Thymus (tissue), 11 donors: ENCODE data around the gene TAGLN3. TPM values are rescaled to one million over a fixed set of nuclear protein-coding genes. Genes with fewer than 3 reads are reported as not detected.

Source experiments
- DNase-seq, 9 donors: peaks; one replicate each; pipeline ENCODE4 v3.0.0-alpha.2; 2013; ENCODE audit warnings: low spot score in 9 of 9, low read depth in 6 of 9, missing footprints in 1 of 9
- H3K27ac ChIP-seq, 2 donors: one replicate each; pipeline ENCODE4 v1.5.1; 2013; ENCODE audit warnings: control low read depth in 1 of 2, low read depth in 1 of 2, low read length in 1 of 2, mild to moderate bottlenecking in 1 of 2, moderate library complexity in 1 of 2
- H3K27me3 ChIP-seq, 2 donors: one replicate each; pipeline ENCODE4 v1.5.1; 2013; ENCODE audit warnings: low read length in 1 of 2; ENCODE audit not compliant: control insufficient read depth in 2 of 2, insufficient read depth in 1 of 2
- H3K36me3 ChIP-seq, 2 donors: one replicate each; pipeline ENCODE4 v1.5.1; 2013; ENCODE audit warnings: low read length in 1 of 2, mild to moderate bottlenecking in 1 of 2, moderate library complexity in 1 of 2; ENCODE audit not compliant: control insufficient read depth in 2 of 2, insufficient read depth in 2 of 2
- H3K4me1 ChIP-seq, 2 donors: one replicate each; pipeline ENCODE4 v1.5.1; 2013; ENCODE audit warnings: low read length in 2 of 2; ENCODE audit not compliant: control insufficient read depth in 2 of 2, insufficient read depth in 2 of 2
- H3K4me3 ChIP-seq, 2 donors: one replicate each; pipeline ENCODE4 v1.5.1; 2013; ENCODE audit warnings: low read length in 2 of 2, control low read depth in 1 of 2, mild to moderate bottlenecking in 1 of 2
- H3K9me3 ChIP-seq, 2 donors: one replicate each; pipeline ENCODE4 v1.5.1; 2013; ENCODE audit warnings: low read length in 1 of 2, mild to moderate bottlenecking in 1 of 2; ENCODE audit not compliant: control insufficient read depth in 2 of 2, insufficient read depth in 1 of 2
- WGBS: extraction: QIAGEN DNeasy Blood & Tissue Kit; methylation state at CpG from one replicate; pipeline ENCODE4 v1.1.7; 2013; 5-methylcytosine and 5-hydroxymethylcytosine counted together
- polyA plus RNA-seq: library from polyadenylated mRNA; stranded (reverse); fragments of 200-250 nt; gene quantifications from one replicate; pipeline ENCODE4 v1.2.3, GENCODE V29; 2013
- total RNA-seq: library from RNA; stranded (reverse); fragments of 120-200 nt; gene quantifications from one replicate; pipeline ENCODE4 v1.2.4, GENCODE V29; 2013
- donor health status: healthy.

Gene TAGLN3
- total and polyA plus RNA-seq, 2 donors: 1.0 to 1.5 TPM

- no peak overlapping the region for H3K4me3 ChIP-seq
- H3K27me3 ChIP-seq: no peaks in the 10 kb centered on the region
- no peaks in the 10 kb centered on the region for H3K36me3 ChIP-seq
- H3K27ac ChIP-seq: peak overlapping the region in 1 of 2 donors; percentile 5
- H3K9me3 ChIP-seq: peaks cover 0 to 3% of the 10 kb centered on the region in 2 donors
- peak; percentile 42 to 82 (median 57) for DNase-seq
- 15% methylated on average over 7 of the region's 7 CpGs for WGBS
- H3K4me1 ChIP-seq: peaks cover 2 to 8% of the 10 kb centered on the region in 2 donors
Measured at GRCh38 chr3:112043621-112044201, 45.0 kb downstream of the TAGLN3 start.

GRCh38 chr3:112046599-112046998 is 47.9 kb downstream of the TAGLN3 start:
- H3K36me3 ChIP-seq: no peaks in the 10 kb centered on the region

GRCh38 chr3:112047264-112047663 is 48.5 kb downstream of the TAGLN3 start:
- WGBS: 92% methylated on average over 1 of the region's 1 CpG
- no peak overlapping the region for H3K4me3 ChIP-seq

More at GRCh38 chr3:112046599-112046998, 47.9 kb downstream of the TAGLN3 start:
- Histone ChIP-seq H3K9me3 (peaks cover 0 to 3% of the 10 kb centered on the region in 2 donors), H3K27me3 (no peaks in the 10 kb centered on the region), H3K27ac (no peak overlapping the region), H3K4me1 (peaks cover 2 to 4% of the 10 kb centered on the region in 2 donors), H3K4me3 (no peak overlapping the region)
- DNase-seq: no peak
- WGBS: 65% methylated on average over 4 of the region's 4 CpGs

GRCh38 chr3:112048911-112049310 is 50.2 kb downstream of the TAGLN3 start:
- no peak for DNase-seq
- 93% methylated on average over 8 of the region's 8 CpGs for WGBS
- H3K9me3 ChIP-seq: peaks cover 0 to 3% of the 10 kb centered on the region in 2 donors
- peaks cover 3 to 4% of the 10 kb centered on the region in 2 donors for H3K4me1 ChIP-seq
- H3K27me3 ChIP-seq: no peaks in the 10 kb centered on the region
- no peak overlapping the region for H3K27ac ChIP-seq
- H3K36me3 ChIP-seq: no peaks in the 10 kb centered on the region
- H3K4me3 ChIP-seq: no peak overlapping the region

More at GRCh38 chr3:112047264-112047663, 48.5 kb downstream of the TAGLN3 start:
- DNase-seq: no peak
- Histone ChIP-seq H3K4me1 (peaks cover 2 to 4% of the 10 kb centered on the region in 2 donors), H3K36me3 (no peaks in the 10 kb centered on the region), H3K9me3 (peaks cover 0 to 3% of the 10 kb centered on the region in 2 donors), H3K27ac (no peak overlapping the region), H3K27me3 (no peaks in the 10 kb centered on the region)

- Histone ChIP-seq H3K4me3 (no peak overlapping the region), H3K27me3 (no peaks in the 10 kb centered on the region), H3K9me3 (no peaks in the 10 kb centered on the region), H3K4me1 (peaks cover 0 to 2% of the 10 kb centered on the region in 2 donors), H3K36me3 (no peaks in the 10 kb centered on the region), H3K27ac (no peak overlapping the region)
- no peak for DNase-seq
- 93% methylated on average over 1 of the region's 1 CpG for WGBS
Measured at GRCh38 chr3:112053229-112053628, 54.5 kb downstream of the TAGLN3 start.

- H3K9me3 ChIP-seq: peaks cover 0 to 4% of the 10 kb centered on the region in 2 donors
- no peak overlapping the region for H3K27ac ChIP-seq
- no peaks in the 10 kb centered on the region for H3K36me3 ChIP-seq
- no peak overlapping the region for H3K4me3 ChIP-seq
- DNase-seq: no peak
- 97% methylated on average over 6 of the region's 6 CpGs for WGBS
- H3K4me1 ChIP-seq: peaks cover 0 to 2% of the 10 kb centered on the region in 2 donors
- no peaks in the 10 kb centered on the region for H3K27me3 ChIP-seq
Measured at GRCh38 chr3:112056451-112056929, 57.8 kb downstream of the TAGLN3 start.

- no peak overlapping the region for H3K27ac ChIP-seq
- 98% methylated on average over 1 of the region's 1 CpG for WGBS
- no peak for DNase-seq
- no peaks in the 10 kb centered on the region for H3K27me3 ChIP-seq
- peaks cover 0 to 4% of the 10 kb centered on the region in 2 donors for H3K9me3 ChIP-seq
- no peak overlapping the region for H3K4me3 ChIP-seq
- H3K36me3 ChIP-seq: no peaks in the 10 kb centered on the region
- H3K4me1 ChIP-seq: no peaks in the 10 kb centered on the region
Measured at GRCh38 chr3:112059497-112059896, 60.8 kb downstream of the TAGLN3 start.

- Histone ChIP-seq H3K4me3 (no peak overlapping the region), H3K9me3 (peaks cover 0 to 4% of the 10 kb centered on the region in 2 donors), H3K36me3 (no peaks in the 10 kb centered on the region), H3K4me1 (peaks cover under 1 to 1% of the 10 kb centered on the region in 2 donors), H3K27me3 (no peaks in the 10 kb centered on the region), H3K27ac (no peak overlapping the region)
- 92% methylated on average over 3 of the region's 3 CpGs for WGBS
- no peak for DNase-seq
Measured at GRCh38 chr3:112061152-112061551, 62.4 kb downstream of the TAGLN3 start.
